CD4-positive, alpha-beta memory T cell (primary cell): ENCODE data around the gene HOXA10. TPM values are rescaled to one million over a fixed set of nuclear protein-coding genes. Genes with fewer than 3 reads are reported as not detected.

Source experiments
- CTCF ChIA-PET: fragments of 350-600 bp; sonication (Branson Sonifier 250); formaldehyde crosslinking; loops from one replicate; lab custom pipeline; 2021; ENCODE audit warnings: inconsistent platforms; ENCODE audit not compliant: partially characterized antibody; lab: Charles Lee
- POLR2A ChIA-PET: fragments of 350-600 bp; sonication (Branson Sonifier 250); formaldehyde crosslinking; loops from one replicate; lab custom pipeline; 2021; ENCODE audit not compliant: partially characterized antibody; lab: Charles Lee
- DNase-seq, 5 donors: peaks; one replicate each; pipeline versions ENCODE4 v3.0.0 to v3.0.0-alpha.2; 2020 to 2022; ENCODE audit warnings: mixed read lengths in 1 of 5
- H3K27ac ChIP-seq: one replicate; pipeline ENCODE4 v1.7.0; 2013; ENCODE audit warnings: low read depth, low read length
- H3K27me3 ChIP-seq: 2 replicates; pipeline ENCODE4 v1.7.0; 2013; ENCODE audit warnings: mild to moderate bottlenecking, low read length, moderate library complexity; ENCODE audit not compliant: insufficient read depth
- H3K36me3 ChIP-seq: 2 replicates; pipeline ENCODE4 v1.7.0; 2013; ENCODE audit warnings: mild to moderate bottlenecking, low read length, moderate library complexity; ENCODE audit not compliant: insufficient read depth
- H3K4me1 ChIP-seq: 2 replicates; pipeline ENCODE4 v1.7.0; 2013; ENCODE audit warnings: mild to moderate bottlenecking, low read length, moderate library complexity; ENCODE audit not compliant: insufficient read depth
- H3K4me3 ChIP-seq, 2 donors: one replicate each; pipeline ENCODE4 v1.7.0; 2013; ENCODE audit warnings: low read length in 2 of 2, mild to moderate bottlenecking in 1 of 2
- H3K9me3 ChIP-seq, 2 donors: one replicate each; pipeline ENCODE4 v1.7.0; 2013; ENCODE audit warnings: low read length in 2 of 2, control low read depth in 1 of 2; ENCODE audit not compliant: control insufficient read depth in 1 of 2
- H3K27ac Mint-ChIP-seq, 7 donors: one replicate each; pipeline ENCODE4 v1.8.0; 2020 to 2021; ENCODE audit warnings: mixed read lengths in 7 of 7, mild to moderate bottlenecking in 6 of 7, inconsistent platforms in 3 of 7, moderate library complexity in 3 of 7
- H3K27me3 Mint-ChIP-seq, 2 donors: one replicate each; pipeline ENCODE4 v1.8.0; 2020 to 2021; ENCODE audit warnings: mixed read lengths in 2 of 2
- H3K36me3 Mint-ChIP-seq, 2 donors: one replicate each; pipeline ENCODE4 v1.8.0; 2020 to 2021; ENCODE audit warnings: mixed read lengths in 2 of 2, inconsistent platforms in 1 of 2, mild to moderate bottlenecking in 1 of 2
- H3K4me1 Mint-ChIP-seq, 4 donors: one replicate each; pipeline ENCODE4 v1.8.0; 2020 to 2021; ENCODE audit warnings: mixed read lengths in 4 of 4, mild to moderate bottlenecking in 1 of 4
- H3K4me3 Mint-ChIP-seq, 8 donors: one replicate each; pipeline ENCODE4 v1.8.0; 2020 to 2021; ENCODE audit warnings: mixed read lengths in 8 of 8, mild to moderate bottlenecking in 7 of 8, moderate library complexity in 6 of 8, inconsistent platforms in 3 of 8
- H3K9me3 Mint-ChIP-seq, 8 donors: one replicate each; pipeline ENCODE4 v1.8.0; 2020 to 2021; ENCODE audit warnings: mixed read lengths in 8 of 8, mild to moderate bottlenecking in 5 of 8, inconsistent platforms in 3 of 8, moderate library complexity in 1 of 8
- intact Hi-C: fragments of 100-400 bp; cut with micrococcal nuclease; formaldehyde crosslinking; loops from one replicate; pipeline ENCODE4 v1.15.1; 2023
- polyA plus RNA-seq, 2 donors: library from polyadenylated mRNA; unstranded; fragments of 300-500 nt; fragmentation: Illumina TruSeq; gene quantifications; one replicate each; pipeline ENCODE4 v1.2.3, GENCODE V29; 2021
- total RNA-seq, 2 experiments: library from RNA; stranded (reverse); gene quantifications; one replicate each; pipeline ENCODE4 v1.2.3, GENCODE V29; 2021

The HOXA10 gene
- total and polyA plus RNA-seq, 4 experiments from 2014 or later: not detected

- Histone ChIP-seq H3K4me3 (no peak overlapping the region), H3K9me3 (no peaks in the 10 kb centered on the region)
- H3K36me3 Mint-ChIP-seq: peaks cover 0 to 3% of the 10 kb centered on the region in 2 donors
Measured at GRCh38 chr7:27155816-27156507, 18.2 kb downstream of the HOXA10 start.

GRCh38 chr7:27154901-27155815 lies 19.0 kb downstream of the HOXA10 start:
- POLR2A ChIA-PET: interaction anchor here (0.8 to 1.0 kb wide), 2 partner anchors 11 to 24 kb away, joined by 3 to 4 read pairs; partner anchors contain the start of gene HOXA4

More at GRCh38 chr7:27155816-27156507, 18.2 kb downstream of the HOXA10 start:
- peaks cover 54% of the 10 kb centered on the region for H3K4me1 ChIP-seq
- peak in 2 of 5 donors; percentile 42 to 45 for DNase-seq
- CTCF ChIA-PET: interaction anchor here (1.1 to 1.5 kb wide), 4 partner anchors 40 to 787 kb away, joined by 3 to 5 read pairs (median 4); no protein-coding TSS in a partner anchor
- peaks cover 30 to 83% (median 49%) of the 10 kb centered on the region in 4 donors for H3K4me1 Mint-ChIP-seq
- no peaks in the 10 kb centered on the region for H3K36me3 ChIP-seq
- H3K27me3 ChIP-seq: peaks cover 91% of the 10 kb centered on the region
- H3K4me3 Mint-ChIP-seq: peak overlapping the region in 7 of 8 donors; percentile 38 to 88 (median 74)
- H3K9me3 Mint-ChIP-seq: peaks cover 0 to 43% (median 0%) of the 10 kb centered on the region in 8 donors
- POLR2A ChIA-PET: interaction anchor here (0.6 to 1.1 kb wide), 2 partner anchors 17 to 376 kb away, joined by 3 read pairs; no protein-coding TSS in a partner anchor
- intact Hi-C loops: no loop called here
- peaks cover 75 to 80% of the 10 kb centered on the region in 2 donors for H3K27me3 Mint-ChIP-seq
- H3K27ac Mint-ChIP-seq: peak overlapping the region in 5 of 7 donors; percentile 36 to 93 (median 88)
- no peak overlapping the region for H3K27ac ChIP-seq

GRCh38 chr7:27154369-27154768 lies 19.8 kb downstream of the HOXA10 start:
- H3K4me3 Mint-ChIP-seq: peak overlapping the region in 5 of 8 donors; percentile 49 to 79 (median 69)
- POLR2A ChIA-PET: interaction anchor here (0.8 to 1.0 kb wide), 2 partner anchors 12 to 23 kb away, joined by 3 to 4 read pairs; partner anchors contain the start of gene HOXA4
- CTCF ChIA-PET: interaction anchor here (0.9 to 1.3 kb wide), 5 partner anchors 8 to 785 kb away, joined by 3 to 4 read pairs (median 3); no protein-coding TSS in a partner anchor

More at GRCh38 chr7:27154901-27155815, 19.0 kb downstream of the HOXA10 start:
- intact Hi-C loops: loop anchor here (5.0 kb wide), 1 partner anchor 1903 kb away; no protein-coding TSS in a partner anchor
- Mint-ChIP-seq H3K36me3 (peaks cover 0 to 3% of the 10 kb centered on the region in 2 donors), H3K27ac (peak overlapping the region in 4 of 7 donors; percentile 70 to 91 (median 82)), H3K4me1 (peaks cover 32 to 86% (median 53%) of the 10 kb centered on the region in 4 donors), H3K4me3 (peak overlapping the region; percentile 39 to 88 (median 74)), H3K9me3 (peaks cover 0 to 43% (median 0%) of the 10 kb centered on the region in 8 donors), H3K27me3 (peaks cover 78 to 82% of the 10 kb centered on the region in 2 donors)
- no peaks in the 10 kb centered on the region for H3K9me3 ChIP-seq
- H3K4me3 ChIP-seq: no peak overlapping the region
- H3K4me1 ChIP-seq: peaks cover 54% of the 10 kb centered on the region
- CTCF ChIA-PET: interaction anchor here (0.9 to 1.3 kb wide), 4 partner anchors 41 to 786 kb away, joined by 3 read pairs; no protein-coding TSS in a partner anchor
- DNase-seq: no peak
- no peak overlapping the region for H3K27ac ChIP-seq
- H3K27me3 ChIP-seq: peaks cover 95% of the 10 kb centered on the region
- H3K36me3 ChIP-seq: no peaks in the 10 kb centered on the region

GRCh38 chr7:27153526-27153925 lies 20.6 kb downstream of the HOXA10 start:
- no peak for DNase-seq
- peaks cover 0 to 3% of the 10 kb centered on the region in 2 donors for H3K36me3 Mint-ChIP-seq
- peaks cover 30 to 74% (median 46%) of the 10 kb centered on the region in 4 donors for H3K4me1 Mint-ChIP-seq
- Histone ChIP-seq H3K27me3 (peaks cover 93% of the 10 kb centered on the region), H3K9me3 (no peaks in the 10 kb centered on the region), H3K4me3 (no peak overlapping the region), H3K4me1 (peaks cover 51% of the 10 kb centered on the region), H3K36me3 (no peaks in the 10 kb centered on the region), H3K27ac (no peak overlapping the region)
- intact Hi-C loops: loop anchor here (5.0 kb wide), 1 partner anchor 1901 kb away; no protein-coding TSS in a partner anchor
- POLR2A ChIA-PET: no interaction called here
- peak overlapping the region in 3 of 8 donors; percentile 0 to 48 (median 17) for H3K4me3 Mint-ChIP-seq
- peak overlapping the region in 2 of 7 donors; percentile 42 to 88 for H3K27ac Mint-ChIP-seq
- H3K27me3 Mint-ChIP-seq: peaks cover 78 to 79% of the 10 kb centered on the region in 2 donors
- H3K9me3 Mint-ChIP-seq: peaks cover 0 to 34% (median 0%) of the 10 kb centered on the region in 8 donors
- CTCF ChIA-PET: interaction anchor here (1.0 to 1.2 kb wide), 2 partner anchors 9 to 24 kb away, joined by 3 to 4 read pairs; no protein-coding TSS in a partner anchor

More at GRCh38 chr7:27154369-27154768, 19.8 kb downstream of the HOXA10 start:
- Mint-ChIP-seq H3K27me3 (peaks cover 77 to 80% of the 10 kb centered on the region in 2 donors), H3K4me1 (peaks cover 32 to 79% (median 49%) of the 10 kb centered on the region in 4 donors), H3K27ac (peak overlapping the region in 1 of 7 donors; percentile 88), H3K9me3 (peaks cover 0 to 40% (median 0%) of the 10 kb centered on the region in 8 donors), H3K36me3 (peaks cover 0 to 3% of the 10 kb centered on the region in 2 donors)
- Histone ChIP-seq H3K27ac (no peak overlapping the region), H3K4me3 (no peak overlapping the region), H3K4me1 (peaks cover 51% of the 10 kb centered on the region), H3K9me3 (no peaks in the 10 kb centered on the region), H3K36me3 (no peaks in the 10 kb centered on the region), H3K27me3 (peaks cover 94% of the 10 kb centered on the region)
- no peak for DNase-seq
- intact Hi-C loops: loop anchor here (5.0 kb wide), 1 partner anchor 1902 kb away; no protein-coding TSS in a partner anchor

GRCh38 chr7:27152816-27153442 lies 21.2 kb downstream of the HOXA10 start:
- Mint-ChIP-seq H3K4me3 (peak overlapping the region in 2 of 8 donors; percentile 17 to 25), H3K27me3 (peaks cover 79 to 80% of the 10 kb centered on the region in 2 donors), H3K27ac (peak overlapping the region in 1 of 7 donors; percentile 88), H3K9me3 (peaks cover 0 to 34% (median 0%) of the 10 kb centered on the region in 8 donors), H3K4me1 (peaks cover 30 to 74% (median 47%) of the 10 kb centered on the region in 4 donors), H3K36me3 (peaks cover 0 to 3% of the 10 kb centered on the region in 2 donors)
- peaks cover 93% of the 10 kb centered on the region for H3K27me3 ChIP-seq
- no peak overlapping the region for H3K4me3 ChIP-seq
- no peak overlapping the region for H3K27ac ChIP-seq
- H3K9me3 ChIP-seq: no peaks in the 10 kb centered on the region
- ChIA-PET POLR2A (no interaction called here), CTCF (interaction anchor here (0.7 to 5.0 kb wide), 2 partner anchors 9 to 26 kb away, joined by 3 to 66 read pairs; no protein-coding TSS in a partner anchor)
- DNase-seq: no peak
- H3K36me3 ChIP-seq: no peaks in the 10 kb centered on the region
- intact Hi-C loops: loop anchor here (5.0 kb wide), 1 partner anchor 1901 kb away; no protein-coding TSS in a partner anchor
- peaks cover 51% of the 10 kb centered on the region for H3K4me1 ChIP-seq
